Fibroblast of upper back skin (primary cell): Measurements from ENCODE around the gene NBR1.
"Not testable (repeated sequence)": the region's sequence is repeated elsewhere in the genome, so short reads cannot be mapped to it uniquely, and the experiment has no call there.

ENCODE experiments used
- DNase-seq: peaks from one replicate; pipeline ENCODE4 v3.0.0-alpha.2; 2013

The NBR1 gene

GRCh38 chr17:43216762-43217613, 46.0 kb downstream of the NBR1 start:
- DNase-seq, result no peak

GRCh38 chr17:43217614-43218087, 46.6 kb downstream of the NBR1 start:
- DNase-seq, result no peak

- no peak for DNase-seq
These were observed 48.0 kb downstream of the NBR1 start for GRCh38 chr17:43219001-43219400.

- no peak for DNase-seq
These were observed 48.8 kb downstream of the NBR1 start for GRCh38 chr17:43219746-43220380.

- DNase-seq, result no peak
These were observed 49.6 kb downstream of the NBR1 start for GRCh38 chr17:43220511-43221125.

- DNase-seq, result no peak
These were observed 53.2 kb downstream of the NBR1 start for GRCh38 chr17:43224146-43224705.

GRCh38 chr17:43226393-43226792, 55.4 kb downstream of the NBR1 start:
- DNase-seq, result no peak

- DNase-seq, result not testable (repeated sequence)
These were observed 57.2 kb downstream of the NBR1 start, which contains the start of gene CCDC200 for GRCh38 chr17:43228020-43228782. Gene CCDC200 (minus strand): TSS chr17:43228623. CDS start chr17:43228554, 69 bp downstream.

GRCh38 chr17:43231205-43232020, 60.4 kb downstream of the NBR1 start:
- DNase-seq, result not testable (repeated sequence)

GRCh38 chr17:43232021-43232699, 61.1 kb downstream of the NBR1 start:
- not testable (repeated sequence) for DNase-seq

- not testable (repeated sequence) for DNase-seq
These were observed 62.2 kb downstream of the NBR1 start for GRCh38 chr17:43233263-43233662.

GRCh38 chr17:43233877-43234276, 62.9 kb downstream of the NBR1 start, which contains the start of gene RNU2-1:
Gene RNU2-1 (minus strand): TSS chr17:43233977.
- not testable (repeated sequence) for DNase-seq

- not testable (repeated sequence) for DNase-seq
These were observed 68.6 kb downstream of the NBR1 start for GRCh38 chr17:43239597-43239996.

- not testable (repeated sequence) for DNase-seq
These were observed 69.8 kb downstream of the NBR1 start for GRCh38 chr17:43240596-43241352.

- DNase-seq, result not testable (repeated sequence)
These were observed 75.4 kb downstream of the NBR1 start for GRCh38 chr17:43246456-43246855.
